Transverse colon (tissue), 4 donors: ENCODE data around the gene BMP3. TPM values are rescaled to one million over a fixed set of nuclear protein-coding genes. Genes with fewer than 3 reads are reported as not detected.

ENCODE experiments used
- DNase-seq: peaks from one replicate; pipeline ENCODE4 v3.0.0-alpha.2; 2019
- H3K27ac ChIP-seq, 4 donors: fragments of 200-600 bp; sonication (generic); 2 replicates each; pipeline ENCODE4 v1.5.1; 2016 to 2018; ENCODE audit warnings: inconsistent platforms in 4 of 4
- H3K27me3 ChIP-seq: fragments of 200-600 bp; sonication (generic); 2 replicates; pipeline ENCODE4 v1.5.1; 2017; ENCODE audit warnings: inconsistent platforms
- H3K36me3 ChIP-seq, 4 donors: fragments of 200-600 bp; sonication (generic); 2 replicates each; pipeline ENCODE4 v1.5.1; 2017 to 2019; ENCODE audit warnings: inconsistent platforms in 4 of 4
- H3K4me1 ChIP-seq, 4 donors: fragments of 200-600 bp; sonication (generic); 2 replicates each; pipeline ENCODE4 v1.5.1; 2017 to 2020; ENCODE audit warnings: inconsistent platforms in 4 of 4
- H3K4me3 ChIP-seq, 4 donors: fragments of 200-600 bp; sonication (generic); 1 replicate in 1 of 4; 2 replicates in 3 of 4; pipeline versions ENCODE4 v1.5.1 to v1.6.1; 2017 to 2019; ENCODE audit warnings: inconsistent platforms in 4 of 4
- H3K9me3 ChIP-seq, 2 donors: fragments of 200-600 bp; sonication (generic); 2 replicates each; pipeline ENCODE4 v1.5.1; 2017 to 2019; ENCODE audit warnings: inconsistent platforms in 2 of 2
- EP300 ChIP-seq: sonication (generic); formaldehyde crosslinking; IDR thresholded peaks from one replicate; pipeline ENCODE4 v1.6.1; 2017; ENCODE audit warnings: antibody characterized with exemption, low read depth
- POLR2A ChIP-seq: fragments of 450-650 bp; IDR thresholded peaks from one replicate; pipeline ENCODE4 v1.6.1; 2016; ENCODE audit warnings: antibody characterized with exemption, mild to moderate bottlenecking, moderate library complexity
- POLR2AphosphoS5 ChIP-seq, 3 donors: sonication (generic); formaldehyde crosslinking; IDR thresholded peaks; one replicate each; pipeline ENCODE4 v1.6.1; 2016; ENCODE audit warnings: antibody characterized with exemption in 3 of 3
- WGBS, 2 donors: methylation state at CpG; one replicate each; pipeline ENCODE4 v1.1.5; 2018; ENCODE audit warnings: low coverage in 1 of 2; 5-methylcytosine and 5-hydroxymethylcytosine counted together
- in situ Hi-C, 4 donors: fragments of 200-750 bp; cut with MboI; loops; one replicate each; pipeline versions ENCODE4 v1.15.0 to v1.15.1; 2017; ENCODE audit warnings: low sequenced_read_pairs in 3 of 4, low pct_ligation_motif_present in 1 of 4, low pct_unique_long_range_greater_than_20kb in 1 of 4
- intact Hi-C: fragments of 100-400 bp; cut with DNase I; formaldehyde crosslinking; loops from one replicate; pipeline ENCODE4 v1.15.1; 2023; ENCODE audit warnings: low total_unique reads
- total RNA-seq, 4 donors: library from RNA; depleted of rRNA; stranded (reverse); fragments of >200 nt; gene quantifications; one replicate each; pipeline ENCODE4 v1.1.0, GENCODE V29; 2016
- TF ChIP-seq, protein P1 (sequence below), 5 experiments: fragments of 200-600 bp in 3 of 5; fragments of 450-650 bp in 2 of 5; sonication (generic) in 3 of 5; IDR thresholded peaks; 1 replicate in 2 of 5; 2 replicates in 3 of 5; pipeline ENCODE4 v1.5.1; 2016 to 2017; ENCODE audit warnings: antibody characterized with exemption in 5 of 5, inconsistent platforms in 3 of 5, mild to moderate bottlenecking in 2 of 5, moderate library complexity in 1 of 5

Gene BMP3
- total RNA-seq, 4 donors from 2014 or later = 4.0 to 78.8 (median 44.9) TPM

DNA sequence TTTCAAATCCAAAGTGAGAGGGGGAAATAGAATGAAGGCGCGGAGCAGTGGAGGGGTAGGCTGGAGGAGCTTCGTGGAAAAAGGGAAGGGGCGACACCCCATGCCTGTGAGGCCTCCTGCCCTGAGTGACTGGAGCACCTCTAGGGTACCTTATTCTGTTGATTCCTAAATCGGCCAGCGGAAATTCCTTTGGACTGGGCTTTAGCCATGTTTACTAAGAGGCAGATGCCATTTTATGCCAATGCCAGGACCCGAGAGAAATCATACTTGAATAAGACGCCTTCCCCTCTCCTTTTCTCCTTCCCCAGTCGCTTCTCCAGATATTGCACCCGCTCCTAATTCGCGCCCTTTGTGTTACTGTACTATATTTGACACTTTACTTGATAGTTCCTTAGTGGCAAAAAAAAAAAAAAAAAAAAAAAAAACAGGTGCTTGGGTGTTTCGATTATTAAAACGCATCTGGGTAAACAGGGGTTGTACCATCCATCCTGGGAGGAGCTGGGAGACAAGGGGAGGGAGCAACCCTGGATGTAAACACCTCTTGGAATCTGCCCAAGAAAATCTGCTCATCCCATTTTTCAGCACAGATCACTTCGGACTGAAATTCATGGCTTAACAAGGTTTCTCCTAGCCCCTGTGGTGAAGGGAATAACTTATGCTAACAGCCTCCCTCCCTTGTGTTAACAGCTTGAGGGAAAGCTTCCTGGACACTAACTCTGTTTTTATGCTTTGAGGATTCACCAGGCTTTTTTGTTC is 1.5 kb downstream of the BMP3 start:
- in situ Hi-C loops (loop anchor here in 3 of 4 donors (25.0 kb wide), 2 partner anchors 420 to 670 kb away; no protein-coding TSS in a partner anchor), intact Hi-C loops (no loop called here)
- TF ChIP-seq EP300 (no peak), POLR2A (no peak), POLR2AphosphoS5 (IDR thresholded peaks at IDR 0.05) (no peak)
- TF ChIP-seq, protein P1, sequence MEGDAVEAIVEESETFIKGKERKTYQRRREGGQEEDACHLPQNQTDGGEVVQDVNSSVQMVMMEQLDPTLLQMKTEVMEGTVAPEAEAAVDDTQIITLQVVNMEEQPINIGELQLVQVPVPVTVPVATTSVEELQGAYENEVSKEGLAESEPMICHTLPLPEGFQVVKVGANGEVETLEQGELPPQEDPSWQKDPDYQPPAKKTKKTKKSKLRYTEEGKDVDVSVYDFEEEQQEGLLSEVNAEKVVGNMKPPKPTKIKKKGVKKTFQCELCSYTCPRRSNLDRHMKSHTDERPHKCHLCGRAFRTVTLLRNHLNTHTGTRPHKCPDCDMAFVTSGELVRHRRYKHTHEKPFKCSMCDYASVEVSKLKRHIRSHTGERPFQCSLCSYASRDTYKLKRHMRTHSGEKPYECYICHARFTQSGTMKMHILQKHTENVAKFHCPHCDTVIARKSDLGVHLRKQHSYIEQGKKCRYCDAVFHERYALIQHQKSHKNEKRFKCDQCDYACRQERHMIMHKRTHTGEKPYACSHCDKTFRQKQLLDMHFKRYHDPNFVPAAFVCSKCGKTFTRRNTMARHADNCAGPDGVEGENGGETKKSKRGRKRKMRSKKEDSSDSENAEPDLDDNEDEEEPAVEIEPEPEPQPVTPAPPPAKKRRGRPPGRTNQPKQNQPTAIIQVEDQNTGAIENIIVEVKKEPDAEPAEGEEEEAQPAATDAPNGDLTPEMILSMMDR (IDR thresholded peaks at IDR 0.05) = no peak
- Histone ChIP-seq H3K36me3 (no peaks in the 10 kb centered on the region), H3K9me3 (no peaks in the 10 kb centered on the region), H3K4me3 (peak overlapping the region; percentile 43 to 62 (median 52)), H3K27ac (peak overlapping the region; percentile 75 to 88 (median 82)), H3K4me1 (peaks cover 0 to 33% (median 6%) of the 10 kb centered on the region in 4 donors), H3K27me3 (peaks cover 34% of the 10 kb centered on the region)
- DNase-seq = no peak
- 13 to 30% methylated on average over 3 to 15 of the region's 15 CpGs for WGBS, 2 donors

DNA sequence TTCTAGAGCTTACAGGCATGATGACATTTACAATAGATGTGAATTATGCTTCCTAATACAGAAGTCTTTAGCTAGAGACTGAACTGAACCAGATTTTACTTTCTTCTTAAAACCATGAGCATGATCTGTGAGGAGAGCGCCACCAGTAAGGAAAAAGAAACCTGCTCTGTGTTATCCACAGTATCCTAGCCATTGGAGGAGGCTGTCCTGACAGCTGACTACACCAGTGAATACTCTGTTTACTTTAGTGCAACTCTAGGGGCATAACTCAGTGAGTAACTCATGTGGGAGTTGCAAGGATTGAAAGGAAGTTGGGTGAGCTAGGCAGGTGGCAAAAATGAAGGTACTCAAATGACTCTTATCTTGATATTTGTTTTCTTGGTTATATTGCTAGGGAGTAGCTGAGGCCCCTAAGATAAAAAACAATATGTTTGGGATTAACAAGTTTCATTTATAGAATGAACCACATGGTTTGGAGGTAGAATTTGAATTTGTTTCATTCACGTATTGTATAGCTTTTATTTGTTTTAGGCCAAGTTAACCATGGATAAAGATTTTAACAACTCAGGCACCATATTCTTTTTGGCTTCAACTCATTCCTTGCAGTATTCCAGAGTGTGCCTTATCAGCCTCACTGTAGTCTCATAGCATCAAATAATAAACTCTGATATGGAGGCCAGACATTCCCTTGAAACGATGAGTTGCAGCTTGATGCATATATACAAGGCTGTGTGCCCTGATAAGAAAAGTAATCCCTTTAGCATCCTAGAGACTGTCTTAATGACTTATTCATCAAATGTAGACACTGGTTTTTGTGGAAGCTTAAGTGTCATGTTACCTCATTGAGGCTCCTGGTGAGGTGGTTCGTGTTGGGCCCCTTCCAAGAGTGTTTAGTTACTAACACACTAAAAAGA is 2.5 kb downstream of the BMP3 start:
- Histone ChIP-seq H3K27me3 (peaks cover 34% of the 10 kb centered on the region), H3K4me1 (peaks cover 0 to 33% (median 6%) of the 10 kb centered on the region in 4 donors), H3K9me3 (no peaks in the 10 kb centered on the region), H3K27ac (peak overlapping the region; percentile 75 to 88 (median 82)), H3K36me3 (no peaks in the 10 kb centered on the region), H3K4me3 (peak overlapping the region in 2 of 4 donors; percentile 5 to 62)
- intact Hi-C loops = no loop called here
- WGBS, 2 donors = 59 to 69% methylated on average over 2 to 4 of the region's 4 CpGs
- TF ChIP-seq, protein P1 (IDR thresholded peaks at IDR 0.05) = no peak
- no peak for TF ChIP-seq EP300
- TF ChIP-seq POLR2AphosphoS5 (IDR thresholded peaks at IDR 0.05) = peak in 1 of 3 donors; percentile 12
- no peak for TF ChIP-seq POLR2A
- in situ Hi-C loops = loop anchor here in 3 of 4 donors (25.0 kb wide), 2 partner anchors 421 to 671 kb away; no protein-coding TSS in a partner anchor
- DNase-seq = no peak

DNA sequence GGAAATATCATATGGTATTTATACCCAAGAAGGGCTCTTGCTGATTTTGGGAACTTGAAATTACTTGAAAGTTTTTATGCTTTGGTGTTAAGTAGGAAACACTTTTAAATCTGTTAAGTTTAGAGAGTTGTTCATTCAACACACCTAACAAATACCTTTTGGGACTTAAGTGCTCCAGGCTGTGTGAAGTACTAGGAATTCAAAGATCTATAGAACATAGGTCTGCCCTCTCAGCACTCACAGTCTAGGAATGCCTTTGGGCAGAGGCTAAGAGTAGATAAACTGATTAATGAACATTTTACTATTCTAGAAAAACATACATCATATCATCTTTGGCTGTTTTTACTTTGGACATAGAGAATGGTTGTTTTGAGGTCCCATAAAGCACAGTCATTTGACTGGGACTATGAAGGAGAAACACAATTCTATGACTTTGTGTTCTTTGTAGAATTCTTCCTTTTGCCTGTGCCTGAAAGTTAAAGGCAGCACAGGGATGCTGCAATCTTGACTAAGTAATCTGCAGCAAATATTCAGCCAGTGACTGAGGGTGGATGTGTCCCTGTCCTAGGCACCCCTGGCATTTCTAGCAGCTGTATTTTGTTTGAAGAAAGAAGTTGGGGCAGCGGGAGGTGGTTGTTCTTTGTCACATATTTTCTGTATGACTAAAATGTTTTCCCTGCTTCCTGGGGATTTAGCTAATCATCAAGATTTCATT is 8.3 kb downstream of the BMP3 start:
- in situ Hi-C loops = loop anchor here in 3 of 4 donors (25.0 kb wide), 2 partner anchors 426 to 676 kb away; no protein-coding TSS in a partner anchor
- TF ChIP-seq, protein P1 (IDR thresholded peaks at IDR 0.05) = no peak
- TF ChIP-seq EP300 = no peak
- TF ChIP-seq POLR2AphosphoS5 (IDR thresholded peaks at IDR 0.05) = no peak
- no peak for TF ChIP-seq POLR2A
- H3K4me1 ChIP-seq = peaks cover 0 to 22% (median 2%) of the 10 kb centered on the region in 4 donors

More for the DNA sequence above, 8.3 kb downstream of the BMP3 start:
- 54% methylated on average over 1 of the region's 1 CpG; no CpG with 5 or more reads in 1 of the 2 donors for whole genome bisulfite sequencing, 2 donors
- intact Hi-C loops = no loop called here
- Histone ChIP-seq H3K27me3 (no peaks in the 10 kb centered on the region), H3K36me3 (no peaks in the 10 kb centered on the region), H3K9me3 (no peaks in the 10 kb centered on the region), H3K27ac (peak overlapping the region in 3 of 4 donors; percentile 8 to 37 (median 9)), H3K4me3 (no peak overlapping the region)
- DNase-seq = no peak
